H1 (cell line): Measurements from ENCODE around the gene TMEM97.

Experiments used
- BRCA1 ChIP-seq: IDR thresholded peaks from 2 replicates; pipeline ENCODE4 v1.6.1; 2012; ENCODE audit warnings: low read depth, low read length, improper control_type of control experiment
- EZH2 ChIP-seq: fragments of 200-600 bp; sonication (generic); IDR thresholded peaks from 2 replicates; pipeline ENCODE4 v1.7.1; 2012; ENCODE audit warnings: low read depth, mild to moderate bottlenecking, moderate library complexity, low read length, inconsistent platforms; ENCODE audit not compliant: severe bottlenecking
- GABPA ChIP-seq: IDR thresholded peaks from 2 replicates; pipeline ENCODE4 v1.6.1; 2011; ENCODE audit warnings: mild to moderate bottlenecking, low read length, moderate library complexity, borderline replicate concordance; ENCODE audit not compliant: insufficient read depth
- GTF2F1 ChIP-seq: IDR thresholded peaks from 2 replicates; pipeline ENCODE4 v1.6.1; 2012; ENCODE audit warnings: low read depth, low read length, improper control_type of control experiment, borderline replicate concordance
- MAFK ChIP-seq: IDR thresholded peaks from 2 replicates; pipeline ENCODE4 v1.6.1; 2012; ENCODE audit warnings: low read depth, mild to moderate bottlenecking, improper control_type of control experiment, low read length
- POLR2AphosphoS5 ChIP-seq: IDR thresholded peaks from 2 replicates; pipeline ENCODE4 v1.6.1; 2011; ENCODE audit warnings: low read depth, low read length
- TF ChIP-seq, protein P1 (sequence below): IDR thresholded peaks from 2 replicates; pipeline ENCODE4 v1.6.1; 2011; ENCODE audit warnings: low read depth, mild to moderate bottlenecking, low read length; ENCODE audit not compliant: insufficient read depth
- TF ChIP-seq, protein P2 (sequence below), 3 experiments: IDR thresholded peaks; 1 replicate in 2 of 3; 2 replicates in 1 of 3; pipeline versions ENCODE4 v1.5.1 to v1.6.1; 2011; ENCODE audit warnings: low read length in 3 of 3, mild to moderate bottlenecking in 3 of 3, inconsistent platforms in 2 of 3, low read depth in 1 of 3, moderate library complexity in 1 of 3; ENCODE audit not compliant: insufficient read depth in 1 of 3; ENCODE audit errors: control extremely low read depth in 1 of 3
- TF ChIP-seq, protein P3 (sequence below): IDR thresholded peaks from 2 replicates; pipeline ENCODE4 v1.6.1; 2011; ENCODE audit warnings: low read length, improper control_type of control experiment

DNA sequence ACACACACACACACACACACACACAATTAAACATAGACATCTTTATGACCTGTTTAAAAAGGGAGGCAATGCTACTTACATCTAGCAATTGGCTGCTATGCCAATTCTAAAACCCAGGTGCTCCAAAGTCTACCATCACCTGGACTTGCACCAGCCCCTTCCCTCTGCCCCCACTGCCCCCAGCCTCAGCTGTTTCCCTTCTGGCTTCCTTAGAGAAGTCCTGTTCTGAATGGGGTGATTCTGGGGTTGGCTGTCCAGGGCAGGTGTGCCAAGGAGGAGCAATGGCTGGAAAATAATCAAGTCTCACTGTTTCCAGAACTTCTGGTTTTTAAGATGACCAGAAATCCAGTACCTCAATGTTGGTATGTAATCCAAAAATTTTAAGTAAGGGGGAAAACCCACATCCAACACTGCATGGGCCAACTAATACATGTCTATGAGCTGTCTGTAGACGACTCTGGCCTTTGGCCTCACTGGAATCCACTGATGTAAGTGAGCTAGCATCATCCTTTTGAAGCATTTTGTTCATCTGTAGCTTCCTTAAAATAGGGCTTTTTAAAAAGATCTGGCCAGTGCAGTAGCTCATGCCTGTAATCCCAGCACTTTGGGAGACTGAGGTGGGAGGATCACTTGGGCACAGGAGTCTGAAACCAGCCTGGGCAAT is 14.2 kb downstream of the TMEM97 start:
- TF ChIP-seq EZH2 (no peak), POLR2AphosphoS5 (no peak), BRCA1 (no peak), GABPA (no peak), MAFK (no peak), GTF2F1 (no peak)
- TF ChIP-seq, protein P1, sequence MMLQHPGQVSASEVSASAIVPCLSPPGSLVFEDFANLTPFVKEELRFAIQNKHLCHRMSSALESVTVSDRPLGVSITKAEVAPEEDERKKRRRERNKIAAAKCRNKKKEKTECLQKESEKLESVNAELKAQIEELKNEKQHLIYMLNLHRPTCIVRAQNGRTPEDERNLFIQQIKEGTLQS = no peak
- TF ChIP-seq, protein P2, sequence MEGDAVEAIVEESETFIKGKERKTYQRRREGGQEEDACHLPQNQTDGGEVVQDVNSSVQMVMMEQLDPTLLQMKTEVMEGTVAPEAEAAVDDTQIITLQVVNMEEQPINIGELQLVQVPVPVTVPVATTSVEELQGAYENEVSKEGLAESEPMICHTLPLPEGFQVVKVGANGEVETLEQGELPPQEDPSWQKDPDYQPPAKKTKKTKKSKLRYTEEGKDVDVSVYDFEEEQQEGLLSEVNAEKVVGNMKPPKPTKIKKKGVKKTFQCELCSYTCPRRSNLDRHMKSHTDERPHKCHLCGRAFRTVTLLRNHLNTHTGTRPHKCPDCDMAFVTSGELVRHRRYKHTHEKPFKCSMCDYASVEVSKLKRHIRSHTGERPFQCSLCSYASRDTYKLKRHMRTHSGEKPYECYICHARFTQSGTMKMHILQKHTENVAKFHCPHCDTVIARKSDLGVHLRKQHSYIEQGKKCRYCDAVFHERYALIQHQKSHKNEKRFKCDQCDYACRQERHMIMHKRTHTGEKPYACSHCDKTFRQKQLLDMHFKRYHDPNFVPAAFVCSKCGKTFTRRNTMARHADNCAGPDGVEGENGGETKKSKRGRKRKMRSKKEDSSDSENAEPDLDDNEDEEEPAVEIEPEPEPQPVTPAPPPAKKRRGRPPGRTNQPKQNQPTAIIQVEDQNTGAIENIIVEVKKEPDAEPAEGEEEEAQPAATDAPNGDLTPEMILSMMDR (IDR thresholded peaks at IDR 0.05; ENCODE audit: control extremely low read depth in 1 of 3, insufficient read depth in 1 of 3, low read depth in 1 of 3, low read length in 3 of 3) = no peak
- TF ChIP-seq, protein P3, sequence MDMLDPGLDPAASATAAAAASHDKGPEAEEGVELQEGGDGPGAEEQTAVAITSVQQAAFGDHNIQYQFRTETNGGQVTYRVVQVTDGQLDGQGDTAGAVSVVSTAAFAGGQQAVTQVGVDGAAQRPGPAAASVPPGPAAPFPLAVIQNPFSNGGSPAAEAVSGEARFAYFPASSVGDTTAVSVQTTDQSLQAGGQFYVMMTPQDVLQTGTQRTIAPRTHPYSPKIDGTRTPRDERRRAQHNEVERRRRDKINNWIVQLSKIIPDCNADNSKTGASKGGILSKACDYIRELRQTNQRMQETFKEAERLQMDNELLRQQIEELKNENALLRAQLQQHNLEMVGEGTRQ = no peak
